ENCODE results near the gene WDR18.

Gene WDR18

DNA sequence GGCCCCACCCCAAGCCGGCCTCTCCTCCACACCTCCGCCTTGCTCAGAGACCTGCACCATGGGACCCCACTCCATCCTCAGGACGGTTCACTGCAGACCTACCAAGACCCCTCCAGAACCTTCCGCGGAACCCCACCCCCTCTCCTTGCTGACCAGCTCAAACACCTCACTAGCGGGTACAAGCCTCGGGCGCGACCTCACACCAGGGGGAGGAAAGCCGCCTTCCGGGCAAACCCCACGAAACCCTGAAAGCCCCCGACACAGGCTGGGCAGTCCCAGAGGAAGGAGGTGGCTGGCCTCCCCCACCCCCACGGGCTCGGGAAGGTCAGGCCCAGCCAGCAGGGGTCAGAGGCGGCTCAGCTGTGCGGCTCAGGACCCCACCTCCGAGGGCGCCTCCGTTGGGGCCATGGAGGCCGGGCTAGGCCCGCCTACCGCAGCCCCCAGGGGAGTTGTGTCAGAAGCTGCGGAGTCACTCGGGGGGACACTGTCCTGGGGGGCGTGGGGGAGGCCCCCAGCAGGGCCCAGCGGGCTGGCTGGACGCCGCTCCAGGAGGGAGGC lies 25.9 kb downstream of the WDR18 start:
- DNase-seq (ENCODE audit: low read depth) = no peak
- no peak overlapping the region for H3K4me3 ChIP-seq (ENCODE audit: low read length)
- TF ChIP-seq, protein P1, sequence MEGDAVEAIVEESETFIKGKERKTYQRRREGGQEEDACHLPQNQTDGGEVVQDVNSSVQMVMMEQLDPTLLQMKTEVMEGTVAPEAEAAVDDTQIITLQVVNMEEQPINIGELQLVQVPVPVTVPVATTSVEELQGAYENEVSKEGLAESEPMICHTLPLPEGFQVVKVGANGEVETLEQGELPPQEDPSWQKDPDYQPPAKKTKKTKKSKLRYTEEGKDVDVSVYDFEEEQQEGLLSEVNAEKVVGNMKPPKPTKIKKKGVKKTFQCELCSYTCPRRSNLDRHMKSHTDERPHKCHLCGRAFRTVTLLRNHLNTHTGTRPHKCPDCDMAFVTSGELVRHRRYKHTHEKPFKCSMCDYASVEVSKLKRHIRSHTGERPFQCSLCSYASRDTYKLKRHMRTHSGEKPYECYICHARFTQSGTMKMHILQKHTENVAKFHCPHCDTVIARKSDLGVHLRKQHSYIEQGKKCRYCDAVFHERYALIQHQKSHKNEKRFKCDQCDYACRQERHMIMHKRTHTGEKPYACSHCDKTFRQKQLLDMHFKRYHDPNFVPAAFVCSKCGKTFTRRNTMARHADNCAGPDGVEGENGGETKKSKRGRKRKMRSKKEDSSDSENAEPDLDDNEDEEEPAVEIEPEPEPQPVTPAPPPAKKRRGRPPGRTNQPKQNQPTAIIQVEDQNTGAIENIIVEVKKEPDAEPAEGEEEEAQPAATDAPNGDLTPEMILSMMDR (conservative IDR thresholded peaks at IDR 0.05; ENCODE audit: low read length) = no peak

DNA sequence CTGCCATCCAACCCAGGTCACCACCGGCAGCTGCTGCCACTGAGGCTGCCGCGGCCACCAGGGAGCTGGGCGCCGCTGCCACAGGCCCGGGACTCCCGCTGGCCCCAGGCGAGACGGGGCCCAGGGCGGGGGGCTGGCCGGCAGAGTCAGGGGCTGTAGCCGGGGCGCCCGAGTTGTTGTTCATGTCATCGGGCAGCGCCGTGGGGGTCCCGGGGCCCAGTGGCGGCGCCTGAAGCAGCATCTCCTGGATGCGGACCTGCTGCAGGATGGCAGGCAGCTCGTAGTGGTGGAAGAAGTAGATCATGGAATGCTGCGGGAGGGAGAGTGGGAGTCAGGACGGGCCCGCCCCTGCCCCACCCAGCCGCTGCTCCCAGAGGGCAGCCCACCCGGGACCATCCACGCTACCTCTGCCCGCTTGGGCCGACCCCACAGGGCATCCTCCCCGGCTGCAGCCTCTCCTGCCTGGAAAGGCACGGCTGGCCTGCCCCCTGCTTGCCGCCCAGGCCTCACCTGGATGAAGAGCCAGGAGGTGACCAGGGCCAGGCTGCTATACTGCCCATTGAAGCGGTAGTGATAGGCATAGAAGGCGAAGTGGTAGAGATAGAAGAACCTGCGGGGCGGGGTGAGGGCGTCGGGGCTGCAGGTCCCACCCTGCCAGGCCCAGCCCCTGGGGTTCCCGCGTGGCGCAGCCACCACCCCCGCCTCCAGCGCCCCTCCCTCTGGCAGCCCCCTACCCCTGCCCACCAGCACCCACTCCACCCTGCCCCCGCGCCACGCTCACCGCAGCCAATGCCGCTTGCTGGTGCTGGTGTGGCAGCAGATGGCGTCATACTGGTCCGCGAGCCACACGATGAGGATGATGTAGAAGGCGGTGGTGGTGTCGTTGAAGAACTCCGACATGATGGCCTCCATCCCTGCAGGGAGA lies 26.7 kb downstream of the WDR18 start:
- H3K4me3 ChIP-seq (ENCODE audit: low read length) = no peak overlapping the region
- TF ChIP-seq, protein P1 (conservative IDR thresholded peaks at IDR 0.05; ENCODE audit: low read length) = no peak
- DNase-seq (ENCODE audit: low read depth) = no peak

DNA sequence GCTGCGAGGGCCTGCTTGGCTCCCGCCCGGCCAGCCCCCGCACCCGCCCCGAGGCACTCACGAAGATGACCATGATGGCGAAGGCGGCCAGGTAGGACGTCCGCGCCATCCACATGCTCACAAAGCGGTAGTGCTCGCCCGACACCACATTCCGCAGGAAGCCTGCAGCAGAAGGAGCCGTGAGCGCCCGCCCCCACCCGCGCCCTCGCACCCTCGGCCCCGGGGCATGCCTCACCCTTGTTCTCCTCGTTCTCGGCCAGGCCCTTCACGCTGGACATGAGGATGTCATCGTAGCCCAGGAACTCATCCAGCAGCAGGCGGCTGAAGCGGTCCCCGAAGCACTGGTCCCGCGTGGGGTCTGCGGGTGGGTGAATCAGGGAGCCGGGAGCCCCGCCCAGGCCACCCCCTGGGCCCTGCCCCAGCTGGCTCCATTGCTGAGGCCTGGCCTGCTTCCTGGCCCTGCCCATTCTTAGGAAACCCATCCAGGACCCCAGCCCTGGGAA lies 27.7 kb downstream of the WDR18 start:
- no peak for DNase-seq (ENCODE audit: low read depth)
- H3K4me3 ChIP-seq (ENCODE audit: low read length) = no peak overlapping the region
- TF ChIP-seq, protein P1 (conservative IDR thresholded peaks at IDR 0.05; ENCODE audit: low read length) = no peak

DNA sequence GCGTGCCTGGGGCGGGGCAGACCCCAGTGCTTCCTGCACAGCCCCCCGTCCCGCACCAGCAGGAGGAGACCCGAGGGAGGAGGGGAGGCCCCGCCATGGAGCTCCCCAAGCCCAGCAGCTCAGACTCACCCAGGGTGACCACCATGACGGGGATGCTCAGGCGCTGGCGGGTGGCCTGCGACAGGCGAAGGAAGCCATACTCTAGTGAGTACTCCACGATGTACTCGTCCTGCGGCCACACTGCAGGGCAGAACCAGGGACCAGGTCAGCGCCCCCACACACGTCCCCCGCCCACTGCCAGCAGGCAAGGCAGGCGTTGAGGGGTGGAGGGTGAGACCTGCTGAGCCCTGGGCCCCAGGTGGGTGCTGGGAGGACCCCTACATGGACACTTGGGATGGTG lies 28.2 kb downstream of the WDR18 start:
- DNase-seq (ENCODE audit: low read depth) = no peak
- TF ChIP-seq, protein P1 (conservative IDR thresholded peaks at IDR 0.05; ENCODE audit: low read length) = no peak

DNA sequence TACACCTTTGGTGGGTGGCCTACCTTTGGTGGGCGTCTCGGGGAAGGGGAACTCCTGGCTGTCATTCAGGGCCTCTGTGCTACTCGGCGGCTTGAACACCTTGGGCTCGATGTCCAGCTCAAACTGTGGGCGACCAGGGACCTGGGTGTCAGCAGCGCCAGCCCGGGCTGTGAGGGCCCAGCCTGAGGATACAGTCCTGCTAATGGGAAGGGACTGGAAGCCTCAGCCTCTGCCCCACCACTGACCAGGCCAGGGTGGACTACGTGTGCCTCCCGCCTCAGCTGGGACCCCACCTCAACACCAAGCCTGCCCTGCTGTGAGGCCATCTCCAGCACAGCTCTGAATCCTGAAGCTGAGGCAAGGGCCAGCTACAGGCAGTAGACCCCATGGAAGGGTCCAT lies 29.1 kb downstream of the WDR18 start:
- no peak overlapping the region for H3K4me3 ChIP-seq (ENCODE audit: low read length)
- TF ChIP-seq, protein P1 (conservative IDR thresholded peaks at IDR 0.05; ENCODE audit: low read length) = no peak
- DNase-seq (ENCODE audit: low read depth) = no peak

More for the DNA sequence above, 28.2 kb downstream of the WDR18 start:
- no peak overlapping the region for H3K4me3 ChIP-seq (ENCODE audit: low read length)

DNA sequence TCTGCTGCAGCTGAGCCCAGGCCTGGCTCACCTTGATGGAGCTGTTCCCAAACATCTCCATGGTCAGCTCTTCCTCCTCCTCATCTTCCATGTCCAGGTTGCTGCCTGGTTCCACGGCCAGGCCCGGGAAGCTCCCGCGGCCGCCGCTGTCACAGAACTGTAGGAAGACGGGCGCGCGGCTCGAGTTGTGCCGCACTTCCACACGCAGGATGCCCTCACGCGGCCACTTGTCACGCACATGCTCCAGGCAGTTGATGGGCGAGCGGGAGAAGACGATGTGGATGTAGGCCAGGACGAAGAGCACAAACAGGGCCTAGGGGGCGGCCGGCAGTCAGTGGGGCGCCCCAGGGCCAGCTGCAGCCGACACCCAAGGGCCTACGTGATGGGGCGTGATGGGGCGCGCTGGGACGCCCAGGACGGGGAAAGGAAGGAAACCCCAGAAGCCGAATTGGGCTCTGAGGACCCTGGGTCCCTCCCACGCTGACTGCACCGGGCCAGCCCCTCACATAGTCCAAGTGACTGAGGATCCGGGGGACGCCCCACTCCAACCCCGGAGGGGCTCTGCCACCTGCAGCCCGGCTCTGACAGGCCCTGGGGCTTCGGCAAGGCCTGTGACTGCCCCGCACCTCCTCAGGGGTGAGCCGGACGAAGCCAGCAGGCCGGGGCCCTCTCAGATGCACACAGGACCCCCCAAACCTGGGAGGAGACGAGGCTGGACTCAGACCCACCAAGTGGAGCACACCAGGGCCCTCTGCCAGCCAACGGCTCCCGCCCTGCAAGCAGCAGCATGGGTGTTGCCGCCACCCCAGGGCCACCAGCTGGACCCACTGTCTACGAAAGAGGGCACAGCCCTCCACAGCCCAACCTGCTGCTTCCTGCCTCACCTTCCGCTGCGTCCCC lies 30.3 kb downstream of the WDR18 start:
- H3K4me3 ChIP-seq (ENCODE audit: low read length) = no peak overlapping the region
- TF ChIP-seq, protein P1 (conservative IDR thresholded peaks at IDR 0.05; ENCODE audit: low read length) = no peak
- DNase-seq (ENCODE audit: low read depth) = no peak
